Fibroblast of lung (primary cell): ENCODE measurements around the gene ZNF644. TPM values are rescaled to one million over a fixed set of nuclear protein-coding genes. Genes with fewer than 3 reads are reported as not detected.

Experiments used
- DNase-seq, 2 donors: peaks; one replicate each; pipeline versions ENCODE4 v3.0.0 to v3.0.0-alpha.2; 2010; ENCODE audit warnings: low read depth in 2 of 2
- H2AFZ ChIP-seq: 2 replicates; pipeline ENCODE4 v1.5.1; 2012; ENCODE audit warnings: low read length, control low read depth, inconsistent platforms
- H3K27ac ChIP-seq: 2 replicates; pipeline ENCODE4 v1.5.1; 2011; ENCODE audit warnings: low read length, control low read depth; ENCODE audit not compliant: insufficient read depth
- H3K27me3 ChIP-seq: 2 replicates; pipeline ENCODE4 v1.5.1; 2011; ENCODE audit warnings: mild to moderate bottlenecking, low read length; ENCODE audit not compliant: control insufficient read depth, insufficient read depth
- H3K36me3 ChIP-seq: 2 replicates; pipeline ENCODE4 v1.5.1; 2011; ENCODE audit warnings: low read length; ENCODE audit not compliant: control insufficient read depth, insufficient read depth
- H3K4me1 ChIP-seq: 2 replicates; pipeline ENCODE4 v1.5.1; 2011; ENCODE audit warnings: low read length; ENCODE audit not compliant: control insufficient read depth, insufficient read depth; ENCODE audit errors: extremely low read depth
- H3K4me2 ChIP-seq: 2 replicates; pipeline ENCODE4 v1.5.1; 2011; ENCODE audit warnings: low read length, control low read depth; ENCODE audit not compliant: insufficient read depth; ENCODE audit errors: extremely low read depth
- H3K4me3 ChIP-seq, 4 experiments: fragments of 200-600 bp in 1 of 4; sonication (generic) in 1 of 4; replicated peaks in 1 of 4; 2 replicates each; pipeline ENCODE4 v1.5.1; 2011 to 2016; ENCODE audit warnings: low read length in 4 of 4, low read depth in 3 of 4, mild to moderate bottlenecking in 3 of 4, control low read depth in 2 of 4, inconsistent platforms in 1 of 4, mixed read lengths in 1 of 4; ENCODE audit not compliant: insufficient read depth in 1 of 4; ENCODE audit errors: control extremely low read depth in 1 of 4
- H3K79me2 ChIP-seq: 2 replicates; pipeline ENCODE4 v1.5.1; 2012; ENCODE audit warnings: mild to moderate bottlenecking, low read length, inconsistent platforms; ENCODE audit not compliant: control insufficient read depth, insufficient read depth
- H3K9ac ChIP-seq: 2 replicates; pipeline ENCODE4 v1.5.1; 2011; ENCODE audit warnings: mild to moderate bottlenecking, low read length, control low read depth; ENCODE audit not compliant: insufficient read depth
- H3K9me3 ChIP-seq: 2 replicates; pipeline ENCODE4 v1.5.1; 2012; ENCODE audit warnings: low read depth, low read length; ENCODE audit not compliant: control insufficient read depth, insufficient read depth
- H4K20me1 ChIP-seq: 2 replicates; pipeline ENCODE4 v1.5.1; 2011; ENCODE audit warnings: low read length; ENCODE audit not compliant: control insufficient read depth, insufficient read depth; ENCODE audit errors: extremely low read depth
- EZH2 ChIP-seq: IDR thresholded peaks from 2 replicates; pipeline ENCODE4 v1.5.1; 2012; ENCODE audit warnings: low read length, control low read depth, mild to moderate bottlenecking; ENCODE audit errors: missing control alignments
- polyA plus RNA-seq, 2 donors: library from polyadenylated mRNA; depleted of rRNA in 1 of 2; stranded (reverse) in 1 of 2; unstranded in 1 of 2; fragments of >200 nt; gene quantifications; 2 replicates each; pipeline ENCODE4 v1.2.1, GENCODE V29; 2011 to 2012; ENCODE audit warnings: missing spikeins in 1 of 2
- total RNA-seq: library from RNA; depleted of rRNA; stranded (reverse); fragments of >200 nt; gene quantifications from 2 replicates; pipeline ENCODE4 v1.2.1, GENCODE V29; 2014
- TF ChIP-seq, protein P1 (sequence below), 2 donors: IDR thresholded peaks in 1 of 2; conservative IDR thresholded peaks in 1 of 2; 1 replicate in 1 of 2; 2 replicates in 1 of 2; pipeline ENCODE4 v1.5.1; 2011 to 2012; ENCODE audit warnings: low read length in 2 of 2, control low read depth in 1 of 2, inconsistent platforms in 1 of 2, low read depth in 1 of 2, mild to moderate bottlenecking in 1 of 2

Gene ZNF644
- total and polyA plus RNA-seq, 2 donors (not counting 1 experiment from before 2014, with no cell fraction given) = 25.6 to 56.8 TPM

DNA sequence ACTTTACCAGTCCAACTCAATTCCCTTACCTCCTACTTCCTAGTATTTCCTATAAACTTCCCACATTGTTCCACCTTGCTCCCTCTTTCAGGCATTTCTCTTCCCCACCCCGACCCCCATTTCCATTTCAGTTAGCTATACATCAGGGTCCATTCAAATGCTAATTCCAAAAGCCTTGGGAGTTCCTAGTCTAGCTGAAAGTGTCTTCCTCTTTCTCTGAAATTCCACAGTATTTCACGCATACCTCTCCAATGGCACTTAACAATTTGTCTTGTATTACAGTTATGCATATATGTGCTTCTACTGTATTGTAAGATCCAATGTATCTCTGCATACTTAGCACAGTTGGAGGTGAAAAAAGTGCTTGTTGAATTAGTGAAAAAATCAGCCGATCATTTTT, 94.9 kb downstream of the ZNF644 start:
- no peaks in the 10 kb centered on the region for H3K9me3 ChIP-seq
- no peaks in the 10 kb centered on the region for H3K27me3 ChIP-seq
- H3K79me2 ChIP-seq = peaks cover 37% of the 10 kb centered on the region
- no peak for TF ChIP-seq EZH2
- TF ChIP-seq, protein P1, sequence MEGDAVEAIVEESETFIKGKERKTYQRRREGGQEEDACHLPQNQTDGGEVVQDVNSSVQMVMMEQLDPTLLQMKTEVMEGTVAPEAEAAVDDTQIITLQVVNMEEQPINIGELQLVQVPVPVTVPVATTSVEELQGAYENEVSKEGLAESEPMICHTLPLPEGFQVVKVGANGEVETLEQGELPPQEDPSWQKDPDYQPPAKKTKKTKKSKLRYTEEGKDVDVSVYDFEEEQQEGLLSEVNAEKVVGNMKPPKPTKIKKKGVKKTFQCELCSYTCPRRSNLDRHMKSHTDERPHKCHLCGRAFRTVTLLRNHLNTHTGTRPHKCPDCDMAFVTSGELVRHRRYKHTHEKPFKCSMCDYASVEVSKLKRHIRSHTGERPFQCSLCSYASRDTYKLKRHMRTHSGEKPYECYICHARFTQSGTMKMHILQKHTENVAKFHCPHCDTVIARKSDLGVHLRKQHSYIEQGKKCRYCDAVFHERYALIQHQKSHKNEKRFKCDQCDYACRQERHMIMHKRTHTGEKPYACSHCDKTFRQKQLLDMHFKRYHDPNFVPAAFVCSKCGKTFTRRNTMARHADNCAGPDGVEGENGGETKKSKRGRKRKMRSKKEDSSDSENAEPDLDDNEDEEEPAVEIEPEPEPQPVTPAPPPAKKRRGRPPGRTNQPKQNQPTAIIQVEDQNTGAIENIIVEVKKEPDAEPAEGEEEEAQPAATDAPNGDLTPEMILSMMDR (conservative IDR thresholded peaks at IDR 0.05 in 1 of 2, IDR thresholded peaks at IDR 0.05 in 1 of 2; ENCODE audit: low read depth in 1 of 2, low read length in 2 of 2) = no peak
- H3K4me2 ChIP-seq = no peak overlapping the region
- H3K36me3 ChIP-seq = no peaks in the 10 kb centered on the region
- no peaks in the 10 kb centered on the region for H4K20me1 ChIP-seq
- H2AFZ ChIP-seq = no peak overlapping the region
- no peak for DNase-seq
- no peak overlapping the region for H3K27ac ChIP-seq
- no peak overlapping the region for H3K4me3 ChIP-seq
- peaks cover 9% of the 10 kb centered on the region for H3K4me1 ChIP-seq
- H3K9ac ChIP-seq = no peak overlapping the region

GRCh38 chr1:90925928-90926869, 95.6 kb downstream of the ZNF644 start:
- Histone ChIP-seq H4K20me1 (no peaks in the 10 kb centered on the region), H3K4me1 (peaks cover 9% of the 10 kb centered on the region), H3K4me3 (no peak overlapping the region), H3K9ac (no peak overlapping the region), H3K4me2 (no peak overlapping the region), H3K36me3 (no peaks in the 10 kb centered on the region), H3K27ac (no peak overlapping the region), H3K79me2 (peaks cover 40% of the 10 kb centered on the region), H3K9me3 (no peaks in the 10 kb centered on the region), H2AFZ (no peak overlapping the region), H3K27me3 (no peaks in the 10 kb centered on the region)
- TF ChIP-seq, protein P1 (conservative IDR thresholded peaks at IDR 0.05 in 1 of 2, IDR thresholded peaks at IDR 0.05 in 1 of 2; ENCODE audit: low read depth in 1 of 2, low read length in 2 of 2) = no peak
- no peak for TF ChIP-seq EZH2
- DNase-seq = peak; percentile 63 to 91

- Histone ChIP-seq H3K4me1 (peaks cover 9% of the 10 kb centered on the region), H3K36me3 (no peaks in the 10 kb centered on the region), H3K9ac (no peak overlapping the region), H3K27me3 (no peaks in the 10 kb centered on the region), H3K27ac (no peak overlapping the region), H3K4me2 (no peak overlapping the region), H3K79me2 (peaks cover 49% of the 10 kb centered on the region), H2AFZ (no peak overlapping the region), H3K4me3 (no peak overlapping the region), H4K20me1 (no peaks in the 10 kb centered on the region), H3K9me3 (no peaks in the 10 kb centered on the region)
- peak in 1 of 2 donors; percentile 51 for DNase-seq
- TF ChIP-seq, protein P1 (conservative IDR thresholded peaks at IDR 0.05 in 1 of 2, IDR thresholded peaks at IDR 0.05 in 1 of 2; ENCODE audit: low read depth in 1 of 2, low read length in 2 of 2) = no peak
- no peak for TF ChIP-seq EZH2
These were observed 96.9 kb downstream of the ZNF644 start for GRCh38 chr1:90924982-90925381.
